ENCODE results near the gene TGFBR1.

GRCh38 chr9:99144966-99145365 is 40.1 kb downstream of the TGFBR1 start:
- no peak for TF ChIP-seq EZH2 (IDR thresholded peaks at IDR 0.05; ENCODE audit: borderline replicate concordance, low read depth, low read length, severe bottlenecking)
- TF ChIP-seq, protein P1, sequence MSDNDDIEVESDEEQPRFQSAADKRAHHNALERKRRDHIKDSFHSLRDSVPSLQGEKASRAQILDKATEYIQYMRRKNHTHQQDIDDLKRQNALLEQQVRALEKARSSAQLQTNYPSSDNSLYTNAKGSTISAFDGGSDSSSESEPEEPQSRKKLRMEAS (IDR thresholded peaks at IDR 0.05; ENCODE audit: insufficient read depth, insufficient read length), result no peak
- TF ChIP-seq, protein P2, sequence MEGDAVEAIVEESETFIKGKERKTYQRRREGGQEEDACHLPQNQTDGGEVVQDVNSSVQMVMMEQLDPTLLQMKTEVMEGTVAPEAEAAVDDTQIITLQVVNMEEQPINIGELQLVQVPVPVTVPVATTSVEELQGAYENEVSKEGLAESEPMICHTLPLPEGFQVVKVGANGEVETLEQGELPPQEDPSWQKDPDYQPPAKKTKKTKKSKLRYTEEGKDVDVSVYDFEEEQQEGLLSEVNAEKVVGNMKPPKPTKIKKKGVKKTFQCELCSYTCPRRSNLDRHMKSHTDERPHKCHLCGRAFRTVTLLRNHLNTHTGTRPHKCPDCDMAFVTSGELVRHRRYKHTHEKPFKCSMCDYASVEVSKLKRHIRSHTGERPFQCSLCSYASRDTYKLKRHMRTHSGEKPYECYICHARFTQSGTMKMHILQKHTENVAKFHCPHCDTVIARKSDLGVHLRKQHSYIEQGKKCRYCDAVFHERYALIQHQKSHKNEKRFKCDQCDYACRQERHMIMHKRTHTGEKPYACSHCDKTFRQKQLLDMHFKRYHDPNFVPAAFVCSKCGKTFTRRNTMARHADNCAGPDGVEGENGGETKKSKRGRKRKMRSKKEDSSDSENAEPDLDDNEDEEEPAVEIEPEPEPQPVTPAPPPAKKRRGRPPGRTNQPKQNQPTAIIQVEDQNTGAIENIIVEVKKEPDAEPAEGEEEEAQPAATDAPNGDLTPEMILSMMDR (IDR thresholded peaks at IDR 0.05; ENCODE audit: extremely low read depth in 1 of 2, insufficient read depth in 1 of 2, low read depth in 1 of 2, low read length in 2 of 2), result no peak
- no peak for TF ChIP-seq POLR2AphosphoS5 (IDR thresholded peaks at IDR 0.05; ENCODE audit: insufficient read depth, low read depth, low read length)
